Pancreas (tissue), 10 donors: ENCODE results near the gene KIF22. TPM values are rescaled to one million over a fixed set of nuclear protein-coding genes. Genes with fewer than 3 reads are reported as not detected.
"Not testable (repeated sequence)": the region's sequence is repeated elsewhere in the genome, so short reads cannot be mapped to it uniquely, and the experiment has no call there.

Experiments
- ATAC-seq, 4 donors: fragments of 200-7000 bp; cut with Tn5 transposase; one replicate each; pipeline versions ENCODE4 v1.8.0 to v1.9.1; 2020; ENCODE audit warnings: mild to moderate bottlenecking in 4 of 4, moderate library complexity in 4 of 4
- DNase-seq, 6 donors: peaks; one replicate each; pipeline ENCODE4 v3.0.0-alpha.2; 2020
- FAIRE-seq: peaks from 2 replicates; lab custom pipeline; 2012; peaks lifted over from hg19 to GRCh38; lab: Jason Lieb, UNC
- H3K27ac ChIP-seq, 4 donors: fragments of 200-600 bp; sonication (generic); 1 replicate in 3 of 4; 2 replicates in 1 of 4; pipeline versions ENCODE4 v1.5.0 to v1.8.0; 2020
- H3K27me3 ChIP-seq, 4 donors: fragments of 200-600 bp; one replicate each; pipeline ENCODE4 v1.8.0; 2021
- H3K36me3 ChIP-seq, 3 donors: fragments of 200-600 bp; sonication (generic) in 1 of 3; one replicate each; pipeline versions ENCODE4 v1.5.0 to v1.8.0; 2020 to 2021
- H3K4me1 ChIP-seq, 3 donors: fragments of 200-600 bp; one replicate each; pipeline ENCODE4 v1.8.0; 2021
- H3K4me3 ChIP-seq, 4 donors: fragments of 200-600 bp; sonication (generic) in 2 of 4; one replicate each; pipeline versions ENCODE4 v1.5.0 to v1.8.0; 2020 to 2021
- H3K9me3 ChIP-seq, 4 donors: fragments of 200-600 bp; one replicate each; pipeline ENCODE4 v1.8.0; 2021
- CTCF ChIP-seq, 4 donors: fragments of 200-600 bp; sonication (generic) in 3 of 4; IDR thresholded peaks; one replicate each; pipeline versions ENCODE4 v1.5.0 to v1.8.0; 2021; ENCODE audit warnings: antibody characterized with exemption in 4 of 4
- WGBS, 2 donors: extraction: QIAGEN DNeasy Blood & Tissue Kit; methylation state at CpG; one replicate each; pipeline ENCODE4 v1.1.7; 2013; 5-methylcytosine and 5-hydroxymethylcytosine counted together
- intact Hi-C, 3 donors: fragments of 100-400 bp; cut with DNase I; formaldehyde crosslinking; loops; one replicate each; pipeline versions ENCODE4 v1.11.1 to v1.14.2; 2022
- polyA plus RNA-seq, 2 donors: library from polyadenylated mRNA; stranded (reverse); fragments of 200-250 nt; gene quantifications; one replicate each; pipeline ENCODE4 v1.2.3, GENCODE V29; 2013
- total RNA-seq, 6 donors: library from RNA; stranded (reverse); fragmentation: NEBNext Ultra II Directional in 4 of 6; extraction: Animal tissue kit (Norgen Biotek cat#: 25700) in 4 of 6; gene quantifications; one replicate each; pipeline versions ENCODE4 v1.2.1 to v1.2.4, GENCODE V29; 2021 to 2023
- donor health status: healthy with polysubstance abuse.
- donor health status: DM: no; HTN: no; CAD: no; lungs with moderate emphysema.
- donor health status: DM: no; HTN: no; CAD: no.
- donor health status: control.
- donor health status: control.
- donor health status: Bipolar disorder and iron deficiency.
- donor health status: DM: yes; HTN: yes; CAD: no.
- donor health status: DM: no; HTN: no; CAD: no.
- donor health status: DM: no; HTN: no; CAD: no.
- donor health status: DM: yes; HTN: yes; CAD: no.

KIF22 gene
- total and polyA plus RNA-seq, 8 donors: 7.7 to 51.2 (median 13.9) TPM

- FAIRE-seq (no peak), ATAC-seq (no peak), DNase-seq (peak in 1 of 6 donors; percentile 66)
- intact Hi-C loops: no loop called here
- peak overlapping the region in 1 of 4 donors; percentile 30 for H3K4me3 ChIP-seq
- no peaks in the 10 kb centered on the region for H3K27me3 ChIP-seq
- WGBS, 2 donors: 86 to 92% methylated on average over 20 of the region's 20 CpGs
- TF ChIP-seq CTCF (IDR thresholded peaks at IDR 0.05): no peak
- H3K9me3 ChIP-seq: no peaks in the 10 kb centered on the region
- no peak overlapping the region for H3K27ac ChIP-seq
- no peaks in the 10 kb centered on the region for H3K36me3 ChIP-seq
- H3K4me1 ChIP-seq: no peaks in the 10 kb centered on the region
These were observed 45.9 kb upstream of the KIF22 start for GRCh38 chr16:29744541-29745101.

GRCh38 chr16:29745121-29745852, 45.3 kb upstream of the KIF22 start:
- TF ChIP-seq CTCF (IDR thresholded peaks at IDR 0.05): no peak
- Histone ChIP-seq H3K4me1 (no peaks in the 10 kb centered on the region), H3K27ac (no peak overlapping the region), H3K9me3 (no peaks in the 10 kb centered on the region), H3K27me3 (no peaks in the 10 kb centered on the region), H3K36me3 (no peaks in the 10 kb centered on the region), H3K4me3 (peak overlapping the region in 1 of 4 donors; percentile 30)
- 82% methylated on average over 16 of the region's 16 CpGs for WGBS, 2 donors
- FAIRE-seq (no peak), ATAC-seq (peak in 3 of 4 donors; percentile 12 to 54 (median 43)), DNase-seq (no peak)
- intact Hi-C loops: no loop called here

- Histone ChIP-seq H3K27me3 (no peaks in the 10 kb centered on the region), H3K27ac (no peak within 1 kb of the TSS), H3K9me3 (no peaks in the 10 kb centered on the region), H3K4me1 (no peaks in the 10 kb centered on the region), H3K36me3 (no peaks in the 10 kb centered on the region), H3K4me3 (peak within 1 kb of the TSS in 1 of 4 donors; percentile 30)
- DNase-seq: peak in 3 of 6 donors; percentile 57 to 61 (median 60)
- intact Hi-C loops: no loop called here
- ATAC-seq: peak in 3 of 4 donors; percentile 75 to 90 (median 83)
- 83 to 90% methylated on average over 12 of the region's 12 CpGs for WGBS, 2 donors
- FAIRE-seq: no peak
- TF ChIP-seq CTCF (IDR thresholded peaks at IDR 0.05): no peak
These were observed 44.7 kb upstream of the KIF22 start, which contains the start of gene C16orf54 for GRCh38 chr16:29745853-29746345. Gene C16orf54, minus strand, starts transcription at chr16:29745990. Its CDS starts 1,039 bp downstream, at chr16:29744951.

- H3K27me3 ChIP-seq, H3K4me3 ChIP-seq, intact Hi-C loops, H3K4me1 ChIP-seq, ATAC-seq, H3K27ac ChIP-seq, DNase-seq, FAIRE-seq, H3K9me3 ChIP-seq, H3K36me3 ChIP-seq: not testable (repeated sequence)
- 75 to 80% methylated on average over 4 of the region's 4 CpGs for WGBS, 2 donors
These were observed 44.0 kb upstream of the KIF22 start for GRCh38 chr16:29746518-29746917.

- no peak for DNase-seq
These were observed 42.4 kb upstream of the KIF22 start for GRCh38 chr16:29747947-29748759.

GRCh38 chr16:29748760-29749149, 41.8 kb upstream of the KIF22 start:
- H3K4me1 ChIP-seq, H3K27me3 ChIP-seq, ATAC-seq, H3K4me3 ChIP-seq, H3K9me3 ChIP-seq, FAIRE-seq, DNase-seq, H3K27ac ChIP-seq, H3K36me3 ChIP-seq, intact Hi-C loops: not testable (repeated sequence)
- 82 to 92% methylated on average over 4 of the region's 4 CpGs for WGBS, 2 donors

More at GRCh38 chr16:29747947-29748759, 42.4 kb upstream of the KIF22 start:
- Histone ChIP-seq H3K4me1 (no peaks in the 10 kb centered on the region), H3K36me3 (no peaks in the 10 kb centered on the region), H3K27ac (no peak overlapping the region), H3K4me3 (no peak overlapping the region), H3K27me3 (no peaks in the 10 kb centered on the region), H3K9me3 (no peaks in the 10 kb centered on the region)
- intact Hi-C loops: no loop called here
- WGBS, 2 donors: 96 to 97% methylated on average over 27 to 30 of the region's 30 CpGs
- no peak for TF ChIP-seq CTCF (IDR thresholded peaks at IDR 0.05)
- FAIRE-seq (no peak), ATAC-seq (no peak)
